Measurements from ENCODE around the gene SRL. TPM values are rescaled to one million over a fixed set of nuclear protein-coding genes. Genes with fewer than 3 reads are reported as not detected.

SRL gene
- total RNA-seq, 6 experiments from 2014 or later = 0.18 to 0.62 (median 0.28) TPM

DNA sequence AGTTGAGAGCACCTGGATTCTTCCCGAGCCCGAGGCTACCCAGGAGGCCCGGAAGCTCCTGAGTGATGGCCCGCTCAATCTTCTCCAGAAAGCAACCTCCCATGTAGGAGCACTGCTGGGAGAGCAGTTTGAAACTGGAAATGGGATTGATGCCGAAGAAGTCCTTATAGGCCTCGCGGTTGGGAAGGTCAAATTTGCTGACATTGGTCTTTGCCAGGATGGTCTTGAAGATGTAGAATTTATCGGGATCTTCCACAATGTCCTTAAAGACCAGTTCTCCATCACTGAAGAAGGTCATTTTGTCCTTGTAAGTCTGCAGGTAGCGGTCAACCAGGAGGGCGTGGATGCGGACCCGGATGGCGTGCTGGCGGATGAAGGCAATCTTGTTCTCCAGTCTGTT is 49.7 kb downstream of the SRL start:
- H3K27ac ChIP-seq = no peak overlapping the region
- H3K9me3 ChIP-seq = no peaks in the 10 kb centered on the region
- H3K27me3 ChIP-seq = no peaks in the 10 kb centered on the region
- H3K4me3 ChIP-seq = no peak overlapping the region
- H3K36me3 ChIP-seq = no peaks in the 10 kb centered on the region
- intact Hi-C loops (cut with DNase I) = loop anchor here in 1 of 2 donors (10.0 kb wide), 1 partner anchor 53 kb away; the partner anchor contains the start of gene SRL
- DNase-seq = no peak
- ATAC-seq = no peak
- 81% methylated on average over 6 of the region's 14 CpGs for WGBS (ENCODE audit: insufficient coverage, low coverage, low lambda C conversion rate, missing lambda C conversion rate)
- no peaks in the 10 kb centered on the region for H3K4me1 ChIP-seq
- TF ChIP-seq POLR2A (IDR thresholded peaks at IDR 0.05) = no peak
- TF ChIP-seq, protein P1, sequence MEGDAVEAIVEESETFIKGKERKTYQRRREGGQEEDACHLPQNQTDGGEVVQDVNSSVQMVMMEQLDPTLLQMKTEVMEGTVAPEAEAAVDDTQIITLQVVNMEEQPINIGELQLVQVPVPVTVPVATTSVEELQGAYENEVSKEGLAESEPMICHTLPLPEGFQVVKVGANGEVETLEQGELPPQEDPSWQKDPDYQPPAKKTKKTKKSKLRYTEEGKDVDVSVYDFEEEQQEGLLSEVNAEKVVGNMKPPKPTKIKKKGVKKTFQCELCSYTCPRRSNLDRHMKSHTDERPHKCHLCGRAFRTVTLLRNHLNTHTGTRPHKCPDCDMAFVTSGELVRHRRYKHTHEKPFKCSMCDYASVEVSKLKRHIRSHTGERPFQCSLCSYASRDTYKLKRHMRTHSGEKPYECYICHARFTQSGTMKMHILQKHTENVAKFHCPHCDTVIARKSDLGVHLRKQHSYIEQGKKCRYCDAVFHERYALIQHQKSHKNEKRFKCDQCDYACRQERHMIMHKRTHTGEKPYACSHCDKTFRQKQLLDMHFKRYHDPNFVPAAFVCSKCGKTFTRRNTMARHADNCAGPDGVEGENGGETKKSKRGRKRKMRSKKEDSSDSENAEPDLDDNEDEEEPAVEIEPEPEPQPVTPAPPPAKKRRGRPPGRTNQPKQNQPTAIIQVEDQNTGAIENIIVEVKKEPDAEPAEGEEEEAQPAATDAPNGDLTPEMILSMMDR (IDR thresholded peaks at IDR 0.05) = no peak

DNA sequence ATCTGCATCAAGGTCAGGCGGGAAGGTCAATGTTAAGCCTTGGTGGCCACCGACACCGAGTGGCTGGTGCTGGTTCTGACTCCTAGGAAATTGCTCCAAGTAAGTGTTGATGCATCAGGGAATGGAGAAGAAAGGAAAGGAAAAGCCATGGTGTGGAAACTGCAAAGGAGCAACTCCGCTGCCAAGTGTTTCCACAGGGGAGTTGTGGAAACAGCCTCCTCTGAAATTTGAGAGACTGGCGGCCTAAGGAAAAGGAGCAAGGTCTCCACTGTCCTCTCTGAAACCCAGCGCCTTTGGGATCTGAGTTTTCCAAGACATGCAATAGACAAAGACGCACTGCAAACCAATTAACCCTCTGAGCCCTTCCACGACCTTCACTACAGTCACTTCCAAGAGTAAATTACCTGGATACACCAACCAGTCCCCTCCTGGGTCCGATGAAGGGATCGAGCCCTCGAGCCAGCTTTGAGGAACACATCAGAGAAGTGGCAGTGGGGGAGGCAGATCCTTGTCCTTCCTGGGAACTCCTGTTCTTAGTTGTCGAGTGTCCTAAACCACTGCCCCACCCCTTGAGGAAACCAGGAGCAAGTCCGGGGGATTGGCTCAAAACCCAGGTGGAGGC is 51.1 kb downstream of the SRL start:
- H3K36me3 ChIP-seq = no peaks in the 10 kb centered on the region
- no peak overlapping the region for H3K4me3 ChIP-seq
- H3K9me3 ChIP-seq = no peaks in the 10 kb centered on the region
- 83% methylated on average over 7 of the region's 13 CpGs for WGBS (ENCODE audit: insufficient coverage, low coverage, low lambda C conversion rate, missing lambda C conversion rate)
- no peaks in the 10 kb centered on the region for H3K27me3 ChIP-seq
- intact Hi-C loops (cut with DNase I) = loop anchor here in 1 of 2 donors (10.0 kb wide), 1 partner anchor 54 kb away; the partner anchor contains the start of gene SRL
- ATAC-seq (no peak), DNase-seq (no peak)
- H3K27ac ChIP-seq = no peak overlapping the region
- TF ChIP-seq, protein P1 (IDR thresholded peaks at IDR 0.05) = no peak
- no peak for TF ChIP-seq POLR2A (IDR thresholded peaks at IDR 0.05)
- no peaks in the 10 kb centered on the region for H3K4me1 ChIP-seq

- intact Hi-C loops (cut with DNase I) = loop anchor here in 1 of 2 donors (10.0 kb wide), 1 partner anchor 55 kb away; the partner anchor contains the start of gene SRL
- Histone ChIP-seq H3K36me3 (no peaks in the 10 kb centered on the region), H3K27ac (no peak overlapping the region), H3K4me3 (no peak overlapping the region), H3K27me3 (no peaks in the 10 kb centered on the region), H3K9me3 (no peaks in the 10 kb centered on the region), H3K4me1 (no peaks in the 10 kb centered on the region)
- ATAC-seq = no peak
- no peak for TF ChIP-seq POLR2A (IDR thresholded peaks at IDR 0.05)
- TF ChIP-seq, protein P1 (IDR thresholded peaks at IDR 0.05) = no peak
- DNase-seq = no peak
- 69% methylated on average over 8 of the region's 9 CpGs for WGBS (ENCODE audit: insufficient coverage, low coverage, low lambda C conversion rate, missing lambda C conversion rate)
Measured at GRCh38 chr16:4190086-4190485, 51.8 kb downstream of the SRL start.

- WGBS (ENCODE audit: insufficient coverage, low coverage, low lambda C conversion rate, missing lambda C conversion rate) = 3% methylated on average over 11 of the region's 59 CpGs
- no peaks in the 10 kb centered on the region for H3K36me3 ChIP-seq
- no peaks in the 10 kb centered on the region for H3K27me3 ChIP-seq
- intact Hi-C loops (cut with DNase I) = loop anchor here in 1 of 2 donors (10.0 kb wide), 1 partner anchor 199 kb away; no protein-coding TSS in a partner anchor
- TF ChIP-seq, protein P1 (IDR thresholded peaks at IDR 0.05) = no peak
- no peak for TF ChIP-seq POLR2A (IDR thresholded peaks at IDR 0.05)
- no peaks in the 10 kb centered on the region for H3K9me3 ChIP-seq
- peak overlapping the region; percentile 73 to 88 (median 74) for H3K4me3 ChIP-seq
- DNase-seq (peak in 2 of 3 donors; percentile 35 to 54), ATAC-seq (peak in 1 of 4 donors; percentile 3)
- H3K4me1 ChIP-seq = peaks cover 0 to 9% (median 3%) of the 10 kb centered on the region in 4 donors
- peak overlapping the region in 1 of 3 donors; percentile 94 for H3K27ac ChIP-seq
Measured at GRCh38 chr16:4184038-4184702, 57.7 kb downstream of the SRL start.
